Adrenal gland (tissue), 5 donors: ENCODE results near the gene ESYT1.

Experiments used
- POLR2A ChIP-seq, 2 donors: fragments of 450-650 bp; IDR thresholded peaks; one replicate each; pipeline ENCODE4 v1.6.1; 2017; ENCODE audit warnings: antibody characterized with exemption in 2 of 2, mild to moderate bottlenecking in 2 of 2, moderate library complexity in 1 of 2
- TF ChIP-seq, protein P1 (sequence below), 6 experiments: fragments of 450-650 bp in 4 of 6; fragments of 200-600 bp in 2 of 6; sonication (generic) in 1 of 6; IDR thresholded peaks; 1 replicate in 5 of 6; 2 replicates in 1 of 6; pipeline versions ENCODE4 v1.5.1 to v1.8.0; 2016 to 2021; ENCODE audit warnings: antibody characterized with exemption in 6 of 6, mild to moderate bottlenecking in 2 of 6, moderate library complexity in 1 of 6
- donor health status: DM: no; HTN: no; CAD: no.

DNA sequence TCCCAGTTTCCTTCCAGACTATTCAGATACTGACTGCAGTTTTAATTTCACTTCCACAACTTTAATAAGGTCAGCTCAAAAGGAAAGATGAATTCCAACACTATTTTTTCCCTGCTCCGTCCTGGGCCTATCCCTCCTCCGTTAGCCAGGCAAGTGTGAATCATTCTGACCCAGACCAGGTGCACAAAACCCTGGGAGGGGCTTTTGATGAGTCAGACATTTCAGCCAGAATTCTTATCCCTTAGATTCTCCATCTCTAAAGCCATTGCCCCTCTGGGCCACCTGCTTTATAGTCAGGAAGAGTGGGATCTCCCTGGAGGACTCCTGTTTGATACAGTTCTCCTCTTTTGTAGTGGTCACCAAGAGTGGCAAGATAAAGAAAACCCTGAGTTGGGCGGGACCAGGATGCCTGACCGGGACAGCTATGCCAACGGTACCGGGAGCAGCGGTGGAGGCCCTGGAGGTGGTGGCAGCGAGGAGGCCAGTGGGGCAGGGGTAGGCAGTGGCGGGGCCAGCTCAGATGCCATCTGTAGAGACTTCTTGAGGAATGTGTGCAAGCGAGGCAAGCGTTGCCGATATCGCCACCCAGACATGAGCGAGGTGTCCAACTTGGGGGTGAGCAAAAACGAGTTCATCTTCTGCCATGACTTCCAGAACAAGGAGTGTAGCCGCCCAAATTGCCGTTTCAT, 7.8 kb upstream of the ESYT1 start:
- TF ChIP-seq, protein P1, sequence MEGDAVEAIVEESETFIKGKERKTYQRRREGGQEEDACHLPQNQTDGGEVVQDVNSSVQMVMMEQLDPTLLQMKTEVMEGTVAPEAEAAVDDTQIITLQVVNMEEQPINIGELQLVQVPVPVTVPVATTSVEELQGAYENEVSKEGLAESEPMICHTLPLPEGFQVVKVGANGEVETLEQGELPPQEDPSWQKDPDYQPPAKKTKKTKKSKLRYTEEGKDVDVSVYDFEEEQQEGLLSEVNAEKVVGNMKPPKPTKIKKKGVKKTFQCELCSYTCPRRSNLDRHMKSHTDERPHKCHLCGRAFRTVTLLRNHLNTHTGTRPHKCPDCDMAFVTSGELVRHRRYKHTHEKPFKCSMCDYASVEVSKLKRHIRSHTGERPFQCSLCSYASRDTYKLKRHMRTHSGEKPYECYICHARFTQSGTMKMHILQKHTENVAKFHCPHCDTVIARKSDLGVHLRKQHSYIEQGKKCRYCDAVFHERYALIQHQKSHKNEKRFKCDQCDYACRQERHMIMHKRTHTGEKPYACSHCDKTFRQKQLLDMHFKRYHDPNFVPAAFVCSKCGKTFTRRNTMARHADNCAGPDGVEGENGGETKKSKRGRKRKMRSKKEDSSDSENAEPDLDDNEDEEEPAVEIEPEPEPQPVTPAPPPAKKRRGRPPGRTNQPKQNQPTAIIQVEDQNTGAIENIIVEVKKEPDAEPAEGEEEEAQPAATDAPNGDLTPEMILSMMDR (IDR thresholded peaks at IDR 0.05), result no peak
- TF ChIP-seq POLR2A (IDR thresholded peaks at IDR 0.05), result peak in 1 of 2 donors; percentile 15
